GM19351 (cell line): ENCODE results near the gene SH3D19.
"Not testable (repeated sequence)": the region's sequence is repeated elsewhere in the genome, so short reads cannot be mapped to it uniquely, and the experiment has no call there.

Source experiments
- ATAC-seq: cut with Tn5 transposase; IDR thresholded peaks from one replicate; pipeline ENCODE4 v1.9.1; 2021; ENCODE audit warnings: mild to moderate bottlenecking, moderate library complexity; ENCODE audit not compliant: unreplicated experiment

SH3D19 gene

GRCh38 chr4:151284534-151285245 is 40.7 kb downstream of the SH3D19 start:
- no peak for ATAC-seq

- peak; percentile 73 for ATAC-seq
Observed at GRCh38 chr4:151276787-151277562, 48.4 kb downstream of the SH3D19 start, which contains the start of gene PRSS48. PRSS48 (plus strand) TSS chr4:151277161; CDS start chr4:151277173, 12 bp downstream.

- ATAC-seq = not testable (repeated sequence)
Observed at GRCh38 chr4:151268905-151269304, 56.5 kb downstream of the SH3D19 start.

GRCh38 chr4:151267822-151268535 is 57.4 kb downstream of the SH3D19 start:
- ATAC-seq = no peak

- no peak for ATAC-seq
Observed at GRCh38 chr4:151267104-151267503, 58.3 kb downstream of the SH3D19 start.

GRCh38 chr4:151266497-151266896 is 58.9 kb downstream of the SH3D19 start:
- ATAC-seq = no peak

- no peak for ATAC-seq
Observed at GRCh38 chr4:151263455-151263854, 62.0 kb downstream of the SH3D19 start.

GRCh38 chr4:151260526-151260925 is 64.9 kb downstream of the SH3D19 start:
- no peak for ATAC-seq

GRCh38 chr4:151259752-151260151 is 65.7 kb downstream of the SH3D19 start:
- no peak for ATAC-seq

GRCh38 chr4:151257704-151258103 is 67.7 kb downstream of the SH3D19 start:
- ATAC-seq = no peak

GRCh38 chr4:151256134-151256533 is 69.3 kb downstream of the SH3D19 start:
- ATAC-seq = no peak

GRCh38 chr4:151255680-151256079 is 69.7 kb downstream of the SH3D19 start:
- ATAC-seq = not testable (repeated sequence)

- ATAC-seq = not testable (repeated sequence)
Observed at GRCh38 chr4:151255226-151255625, 70.2 kb downstream of the SH3D19 start.

- no peak for ATAC-seq
Observed at GRCh38 chr4:151251603-151252304, 73.7 kb downstream of the SH3D19 start.

- no peak for ATAC-seq
Observed at GRCh38 chr4:151250706-151251105, 74.7 kb downstream of the SH3D19 start.

GRCh38 chr4:151248519-151248918 is 76.9 kb downstream of the SH3D19 start:
- no peak for ATAC-seq

GRCh38 chr4:151247395-151247794 is 78.0 kb downstream of the SH3D19 start:
- ATAC-seq = no peak

GRCh38 chr4:151246742-151247141 is 78.7 kb downstream of the SH3D19 start:
- ATAC-seq = no peak

- no peak for ATAC-seq
Observed at GRCh38 chr4:151242305-151242704, 83.1 kb downstream of the SH3D19 start.

- ATAC-seq = no peak
Observed at GRCh38 chr4:151239608-151240007, 85.8 kb downstream of the SH3D19 start.

GRCh38 chr4:151238477-151238876 is 86.9 kb downstream of the SH3D19 start:
- ATAC-seq = no peak
